MCF 10A (cell line): Measurements from ENCODE around the gene ZNF280A. TPM values are rescaled to one million over a fixed set of nuclear protein-coding genes. Genes with fewer than 3 reads are reported as not detected.

Source experiments
- BruUV-seq: library from RNA; stranded (reverse); fragments of 400-500 nt; replicated peaks from 2 replicates; lab custom pipeline; 2021; lab: Mats Ljungman, UMichigan
- CTCF ChIA-PET: fragments of 300-600 bp; sonication (Branson Sonifier 250); formaldehyde crosslinking; extraction: SDS; loops from one replicate; lab custom pipeline; 2021; ENCODE audit warnings: antibody characterized with exemption, inconsistent platforms; lab: Yijun Ruan, JAX
- POLR2A ChIA-PET: fragments of 300-600, 350-650 bp; sonication (Branson Sonifier 250); formaldehyde crosslinking; extraction: SDS; loops from one replicate; lab custom pipeline; 2020; ENCODE audit warnings: antibody characterized with exemption, inconsistent platforms; lab: Yijun Ruan, JAX
- DNase-seq: peaks from one replicate; pipeline ENCODE4 v3.0.0-alpha.2; 2018; ENCODE audit not compliant: unreplicated experiment
- H3K27ac Mint-ChIP-seq: one replicate; pipeline ENCODE4 v1.8.0; 2022; ENCODE audit warnings: mild to moderate bottlenecking, low read depth, mixed read lengths; ENCODE audit not compliant: unreplicated experiment
- H3K27me3 Mint-ChIP-seq: one replicate; pipeline ENCODE4 v1.8.0; 2022; ENCODE audit warnings: mixed read lengths; ENCODE audit not compliant: insufficient read depth, unreplicated experiment
- H3K36me3 Mint-ChIP-seq: one replicate; pipeline ENCODE4 v1.8.0; 2022; ENCODE audit warnings: mild to moderate bottlenecking, moderate library complexity, mixed read lengths; ENCODE audit not compliant: insufficient read depth, unreplicated experiment
- H3K4me1 Mint-ChIP-seq: one replicate; pipeline ENCODE4 v1.8.0; 2022; ENCODE audit warnings: mixed read lengths; ENCODE audit not compliant: insufficient read depth, unreplicated experiment
- H3K4me3 Mint-ChIP-seq: one replicate; pipeline ENCODE4 v1.8.0; 2022; ENCODE audit warnings: mild to moderate bottlenecking, moderate library complexity, mixed read lengths; ENCODE audit not compliant: unreplicated experiment
- H3K9me3 Mint-ChIP-seq: one replicate; pipeline ENCODE4 v1.8.0; 2022; ENCODE audit warnings: mixed read lengths; ENCODE audit not compliant: unreplicated experiment
- intact Hi-C: fragments of 100-400 bp; cut with micrococcal nuclease; formaldehyde crosslinking; loops from 2 replicates; pipeline ENCODE4 v1.14.1; 2022
- total RNA-seq: library from RNA; stranded (reverse); gene quantifications from 2 replicates; pipeline ENCODE4 v1.2.3, GENCODE V29; 2022
- TF ChIP-seq, protein P1 (sequence below): fragments of 200-600 bp; IDR thresholded peaks from one replicate; pipeline ENCODE4 v1.8.0; 2022; ENCODE audit warnings: antibody characterized with exemption, mild to moderate bottlenecking; ENCODE audit not compliant: unreplicated experiment

Gene ZNF280A
- total RNA-seq, 1 experiment from 2014 or later = not detected

DNA sequence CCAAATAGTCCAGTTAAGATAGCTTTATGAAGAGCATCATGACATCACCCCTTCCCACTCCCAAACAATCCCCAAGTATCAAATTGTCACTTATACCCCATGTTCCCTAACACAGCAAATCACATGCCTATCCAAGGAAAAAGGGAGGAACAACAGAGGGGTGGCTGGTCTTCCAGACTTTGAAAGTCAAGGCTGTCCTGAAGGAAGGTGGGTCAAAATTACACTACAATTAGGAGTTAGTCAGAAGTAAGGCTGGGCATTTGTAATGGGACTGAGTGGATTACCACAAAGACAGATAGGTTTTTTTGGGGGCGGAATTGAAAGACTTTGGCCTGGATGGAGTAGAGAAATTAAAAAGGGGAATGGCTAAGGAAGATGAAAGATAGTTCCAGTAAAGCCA, 33.1 kb upstream of the ZNF280A start:
- CTCF ChIA-PET = interaction anchor here (0.6 kb wide), 1 partner anchor 29 kb away, joined by 3 read pairs; no protein-coding TSS in a partner anchor
- H3K27me3 Mint-ChIP-seq = peaks cover 44% of the 10 kb centered on the region

GRCh38 chr22:22552630-22553029, 32.6 kb upstream of the ZNF280A start:
- TF ChIP-seq, protein P1, sequence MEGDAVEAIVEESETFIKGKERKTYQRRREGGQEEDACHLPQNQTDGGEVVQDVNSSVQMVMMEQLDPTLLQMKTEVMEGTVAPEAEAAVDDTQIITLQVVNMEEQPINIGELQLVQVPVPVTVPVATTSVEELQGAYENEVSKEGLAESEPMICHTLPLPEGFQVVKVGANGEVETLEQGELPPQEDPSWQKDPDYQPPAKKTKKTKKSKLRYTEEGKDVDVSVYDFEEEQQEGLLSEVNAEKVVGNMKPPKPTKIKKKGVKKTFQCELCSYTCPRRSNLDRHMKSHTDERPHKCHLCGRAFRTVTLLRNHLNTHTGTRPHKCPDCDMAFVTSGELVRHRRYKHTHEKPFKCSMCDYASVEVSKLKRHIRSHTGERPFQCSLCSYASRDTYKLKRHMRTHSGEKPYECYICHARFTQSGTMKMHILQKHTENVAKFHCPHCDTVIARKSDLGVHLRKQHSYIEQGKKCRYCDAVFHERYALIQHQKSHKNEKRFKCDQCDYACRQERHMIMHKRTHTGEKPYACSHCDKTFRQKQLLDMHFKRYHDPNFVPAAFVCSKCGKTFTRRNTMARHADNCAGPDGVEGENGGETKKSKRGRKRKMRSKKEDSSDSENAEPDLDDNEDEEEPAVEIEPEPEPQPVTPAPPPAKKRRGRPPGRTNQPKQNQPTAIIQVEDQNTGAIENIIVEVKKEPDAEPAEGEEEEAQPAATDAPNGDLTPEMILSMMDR = no peak
- ChIA-PET CTCF (no interaction called here), POLR2A (no interaction called here)
- Mint-ChIP-seq H3K4me1 (no peaks in the 10 kb centered on the region), H3K4me3 (no peak overlapping the region), H3K36me3 (no peaks in the 10 kb centered on the region), H3K27me3 (peaks cover 49% of the 10 kb centered on the region), H3K9me3 (no peaks in the 10 kb centered on the region), H3K27ac (no peak overlapping the region)
- intact Hi-C loops = no loop called here
- DNase-seq = no peak
- no TSS peak for BruUV-seq

More for the DNA sequence above, 33.1 kb upstream of the ZNF280A start:
- Mint-ChIP-seq H3K36me3 (no peaks in the 10 kb centered on the region), H3K27ac (no peak overlapping the region), H3K4me3 (no peak overlapping the region), H3K4me1 (no peaks in the 10 kb centered on the region), H3K9me3 (no peaks in the 10 kb centered on the region)
- intact Hi-C loops = no loop called here
- DNase-seq = no peak
- no TSS peak for BruUV-seq
- POLR2A ChIA-PET = no interaction called here
- TF ChIP-seq, protein P1 = no peak

DNA sequence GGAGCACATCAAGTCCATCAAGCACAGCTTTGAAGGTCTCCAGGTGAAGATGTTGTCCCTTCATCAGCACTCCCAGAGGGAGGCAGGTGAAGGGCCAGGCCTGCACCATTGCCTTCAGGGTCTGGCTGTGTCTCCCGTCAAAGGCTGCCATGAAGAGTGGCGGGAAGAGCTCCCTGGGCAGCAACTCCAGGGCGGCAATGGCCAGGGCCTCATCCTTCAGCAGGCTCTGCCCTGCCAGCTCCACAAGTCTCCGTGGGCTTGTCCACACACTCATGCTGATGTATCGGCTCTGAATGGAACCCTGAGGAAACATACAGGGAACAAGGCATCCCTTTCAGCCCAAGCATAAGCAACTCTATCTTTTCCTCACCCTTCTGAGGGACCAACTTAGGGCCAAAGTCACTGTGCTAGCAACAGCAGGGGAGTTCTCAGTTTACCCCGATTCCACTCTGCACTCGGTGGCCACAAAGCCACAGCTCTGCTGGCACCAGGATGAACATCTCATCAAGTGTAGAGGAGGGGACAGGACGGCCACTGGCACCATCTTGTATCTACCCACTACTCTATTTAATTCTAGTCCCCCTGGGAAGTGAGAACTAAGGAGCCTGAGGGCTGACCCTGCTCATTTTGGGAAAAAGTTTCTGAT, 30.8 kb upstream of the ZNF280A start:
- Mint-ChIP-seq H3K4me3 (no peak overlapping the region), H3K4me1 (no peaks in the 10 kb centered on the region), H3K27ac (no peak overlapping the region), H3K27me3 (peaks cover 54% of the 10 kb centered on the region), H3K36me3 (no peaks in the 10 kb centered on the region), H3K9me3 (no peaks in the 10 kb centered on the region)
- TF ChIP-seq, protein P1 = no peak
- intact Hi-C loops = no loop called here
- no peak for DNase-seq
- no TSS peak for BruUV-seq
- POLR2A ChIA-PET = no interaction called here
- CTCF ChIA-PET = interaction anchor here (1.3 to 1.4 kb wide), 2 partner anchors 26 to 37 kb away, joined by 4 read pairs; no protein-coding TSS in a partner anchor

DNA sequence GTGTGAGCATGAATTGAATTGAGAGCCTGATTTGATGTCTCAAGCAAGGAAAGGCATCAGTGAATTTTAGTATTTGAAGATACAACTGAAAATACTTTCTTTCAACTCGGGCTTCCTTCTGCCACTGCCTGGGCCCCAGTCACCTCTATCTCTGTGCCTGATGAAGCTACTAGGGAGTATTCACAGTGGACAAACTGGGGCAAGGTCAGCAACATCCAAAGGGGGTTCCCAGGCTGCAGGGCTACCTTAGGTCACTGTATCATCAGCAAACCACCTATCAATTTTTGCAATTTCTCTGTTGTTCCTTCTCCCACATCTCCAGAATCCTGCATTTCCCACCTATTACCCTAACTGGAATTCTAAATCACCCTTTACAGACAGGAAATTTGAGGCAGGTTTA, 28.8 kb upstream of the ZNF280A start:
- Mint-ChIP-seq H3K27me3 (peaks cover 54% of the 10 kb centered on the region), H3K4me1 (no peaks in the 10 kb centered on the region), H3K27ac (no peak overlapping the region), H3K9me3 (no peaks in the 10 kb centered on the region), H3K36me3 (no peaks in the 10 kb centered on the region), H3K4me3 (no peak overlapping the region)
- TF ChIP-seq, protein P1 = no peak
- ChIA-PET POLR2A (no interaction called here), CTCF (interaction anchor here (0.6 to 0.8 kb wide), 2 partner anchors 124 to 171 kb away, joined by 3 read pairs; no protein-coding TSS in a partner anchor)
- intact Hi-C loops = no loop called here
- no TSS peak for BruUV-seq
- DNase-seq = no peak
